ENCODE measurements around the gene CBLN2.

The CBLN2 gene

GRCh38 chr18:72544092-72544886 is at the start of gene CBLN2:
Gene CBLN2 (minus strand): TSS chr18:72544342. CDS start chr18:72542160, 2,182 bp downstream.
- DNase-seq (ENCODE audit: low spot score): peak; percentile 88

- no peak for DNase-seq (ENCODE audit: low spot score)
These were observed 44.2 kb upstream of the CBLN2 start for GRCh38 chr18:72588360-72588759.

GRCh38 chr18:72584787-72585186 is 40.6 kb upstream of the CBLN2 start:
- no peak for DNase-seq (ENCODE audit: low spot score)

GRCh38 chr18:72581976-72582375 is 37.8 kb upstream of the CBLN2 start:
- no peak for DNase-seq (ENCODE audit: low spot score)

- no peak for DNase-seq (ENCODE audit: low spot score)
These were observed 28.8 kb upstream of the CBLN2 start for GRCh38 chr18:72572896-72573295.

- no peak for DNase-seq (ENCODE audit: low spot score)
These were observed 22.1 kb upstream of the CBLN2 start for GRCh38 chr18:72566290-72566689.

GRCh38 chr18:72555968-72556367 is 11.8 kb upstream of the CBLN2 start:
- DNase-seq (ENCODE audit: low spot score): no peak

- DNase-seq (ENCODE audit: low spot score): no peak
These were observed 11.0 kb upstream of the CBLN2 start for GRCh38 chr18:72555101-72555500.

GRCh38 chr18:72543357-72544055 is 636 bp downstream of the CBLN2 start:
- peak; percentile 52 for DNase-seq (ENCODE audit: low spot score)

- peak; percentile 54 for DNase-seq (ENCODE audit: low spot score)
These were observed 1.2 kb downstream of the CBLN2 start for GRCh38 chr18:72542984-72543356.

- no peak for DNase-seq (ENCODE audit: low spot score)
These were observed 1.8 kb downstream of the CBLN2 start for GRCh38 chr18:72542342-72542741.

- peak; percentile 75 for DNase-seq (ENCODE audit: low spot score)
These were observed 2.2 kb downstream of the CBLN2 start for GRCh38 chr18:72541871-72542332.

GRCh38 chr18:72539901-72540300 is 4.2 kb downstream of the CBLN2 start:
- no peak for DNase-seq (ENCODE audit: low spot score)

GRCh38 chr18:72530622-72531021 is 13.5 kb downstream of the CBLN2 start:
- DNase-seq (ENCODE audit: low spot score): no peak

GRCh38 chr18:72504866-72505265 is 39.3 kb downstream of the CBLN2 start:
- DNase-seq (ENCODE audit: low spot score): no peak

- no peak for DNase-seq (ENCODE audit: low spot score)
These were observed 41.3 kb downstream of the CBLN2 start for GRCh38 chr18:72502671-72503431.

GRCh38 chr18:72492497-72492896 is 51.6 kb downstream of the CBLN2 start:
- DNase-seq (ENCODE audit: low spot score): no peak
